Body of pancreas (tissue), 4 donors: Measurements from ENCODE around the gene MRPS15.

Experiments used
- POLR2A ChIP-seq, 3 donors: fragments of 450-650 bp; IDR thresholded peaks; one replicate each; pipeline ENCODE4 v1.6.1; 2016; ENCODE audit warnings: antibody characterized with exemption in 3 of 3, mild to moderate bottlenecking in 2 of 3
- TF ChIP-seq, protein P1 (sequence below), 7 experiments: fragments of 450-650 bp in 4 of 7; fragments of 200-600 bp in 3 of 7; sonication (generic) in 3 of 7; IDR thresholded peaks; one replicate each; pipeline ENCODE4 v1.5.1; 2016 to 2019; ENCODE audit warnings: antibody characterized with exemption in 7 of 7

- no peak for TF ChIP-seq POLR2A (IDR thresholded peaks at IDR 0.05)
- TF ChIP-seq, protein P1, sequence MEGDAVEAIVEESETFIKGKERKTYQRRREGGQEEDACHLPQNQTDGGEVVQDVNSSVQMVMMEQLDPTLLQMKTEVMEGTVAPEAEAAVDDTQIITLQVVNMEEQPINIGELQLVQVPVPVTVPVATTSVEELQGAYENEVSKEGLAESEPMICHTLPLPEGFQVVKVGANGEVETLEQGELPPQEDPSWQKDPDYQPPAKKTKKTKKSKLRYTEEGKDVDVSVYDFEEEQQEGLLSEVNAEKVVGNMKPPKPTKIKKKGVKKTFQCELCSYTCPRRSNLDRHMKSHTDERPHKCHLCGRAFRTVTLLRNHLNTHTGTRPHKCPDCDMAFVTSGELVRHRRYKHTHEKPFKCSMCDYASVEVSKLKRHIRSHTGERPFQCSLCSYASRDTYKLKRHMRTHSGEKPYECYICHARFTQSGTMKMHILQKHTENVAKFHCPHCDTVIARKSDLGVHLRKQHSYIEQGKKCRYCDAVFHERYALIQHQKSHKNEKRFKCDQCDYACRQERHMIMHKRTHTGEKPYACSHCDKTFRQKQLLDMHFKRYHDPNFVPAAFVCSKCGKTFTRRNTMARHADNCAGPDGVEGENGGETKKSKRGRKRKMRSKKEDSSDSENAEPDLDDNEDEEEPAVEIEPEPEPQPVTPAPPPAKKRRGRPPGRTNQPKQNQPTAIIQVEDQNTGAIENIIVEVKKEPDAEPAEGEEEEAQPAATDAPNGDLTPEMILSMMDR (IDR thresholded peaks at IDR 0.05) = no peak
Observed at GRCh38 chr1:36471830-36472641, 7.9 kb upstream of the MRPS15 start.
